Mesenchymal stem cell (in vitro differentiated cells and primary cell): ENCODE data around the gene SYNJ2. TPM values are rescaled to one million over a fixed set of nuclear protein-coding genes. Genes with fewer than 3 reads are reported as not detected.

Experiments used
- DNase-seq: peaks from one replicate; pipeline ENCODE4 v3.0.0-alpha.2; 2013
- H2AFZ ChIP-seq: one replicate; pipeline ENCODE4 v1.6.1; 2013; ENCODE audit warnings: low read depth, mild to moderate bottlenecking, control low read depth, inconsistent platforms, low read length, moderate library complexity
- H2AK5ac ChIP-seq: 2 replicates; pipeline ENCODE4 v1.6.1; 2013; ENCODE audit warnings: low read length, moderate library complexity, mild to moderate bottlenecking, inconsistent platforms; ENCODE audit not compliant: severe bottlenecking
- H2BK120ac ChIP-seq: one replicate; pipeline ENCODE4 v1.6.1; 2013; ENCODE audit warnings: low read depth, mild to moderate bottlenecking, inconsistent platforms, low read length, moderate library complexity
- H2BK12ac ChIP-seq, 2 experiments: one replicate each; pipeline ENCODE4 v1.6.1; 2013; ENCODE audit warnings: inconsistent platforms in 2 of 2, low read length in 2 of 2, mild to moderate bottlenecking in 2 of 2, moderate library complexity in 2 of 2, control low read depth in 1 of 2
- H2BK15ac ChIP-seq: one replicate; pipeline ENCODE4 v1.6.1; 2013; ENCODE audit warnings: mild to moderate bottlenecking, low read depth, inconsistent platforms; ENCODE audit not compliant: poor library complexity, severe bottlenecking
- H2BK5ac ChIP-seq: 2 replicates; pipeline ENCODE4 v1.6.1; 2013; ENCODE audit warnings: low read depth, mild to moderate bottlenecking, low read length, control low read depth, inconsistent platforms; ENCODE audit not compliant: poor library complexity, severe bottlenecking
- H3K14ac ChIP-seq, 2 experiments: one replicate each; pipeline ENCODE4 v1.6.1; 2013; ENCODE audit warnings: inconsistent platforms in 2 of 2, low read length in 2 of 2, control low read depth in 1 of 2, mild to moderate bottlenecking in 1 of 2, moderate library complexity in 1 of 2
- H3K18ac ChIP-seq, 2 experiments: one replicate each; pipeline ENCODE4 v1.6.1; 2013; ENCODE audit warnings: inconsistent platforms in 2 of 2, low read length in 2 of 2, control low read depth in 1 of 2, low read depth in 1 of 2, mild to moderate bottlenecking in 1 of 2
- H3K23ac ChIP-seq, 2 experiments: one replicate each; pipeline ENCODE4 v1.6.1; 2013; ENCODE audit warnings: inconsistent platforms in 2 of 2, low read length in 2 of 2, mild to moderate bottlenecking in 2 of 2, moderate library complexity in 2 of 2, control low read depth in 1 of 2
- H3K27ac ChIP-seq: 2 replicates; pipeline ENCODE4 v1.5.1; 2013; ENCODE audit warnings: mild to moderate bottlenecking, moderate library complexity, low read length, control low read depth, inconsistent platforms; ENCODE audit not compliant: poor library complexity, severe bottlenecking
- H3K27me3 ChIP-seq, 2 experiments: 2 replicates each; pipeline versions ENCODE4 v1.6.1 to v1.7.0; 2013; ENCODE audit warnings: low read length in 2 of 2, mild to moderate bottlenecking in 2 of 2, moderate library complexity in 2 of 2, control low read depth in 1 of 2, inconsistent platforms in 1 of 2; ENCODE audit not compliant: control insufficient read depth in 1 of 2, insufficient read depth in 1 of 2
- H3K36me3 ChIP-seq, 2 experiments: 2 replicates each; pipeline versions ENCODE4 v1.6.1 to v1.7.0; 2013; ENCODE audit warnings: low read length in 2 of 2, control low read depth in 1 of 2, inconsistent platforms in 1 of 2, low read depth in 1 of 2, mild to moderate bottlenecking in 1 of 2; ENCODE audit not compliant: insufficient read depth in 2 of 2, control insufficient read depth in 1 of 2
- H3K4ac ChIP-seq, 2 experiments: one replicate each; pipeline ENCODE4 v1.6.1; 2013; ENCODE audit warnings: inconsistent platforms in 2 of 2, low read length in 2 of 2, mild to moderate bottlenecking in 2 of 2, moderate library complexity in 2 of 2, control low read depth in 1 of 2, low read depth in 1 of 2
- H3K4me1 ChIP-seq: 2 replicates; pipeline ENCODE4 v1.6.1; 2013; ENCODE audit warnings: low read depth, low read length, control low read depth; ENCODE audit not compliant: control insufficient read depth, insufficient read depth
- H3K4me2 ChIP-seq: 2 replicates; pipeline ENCODE4 v1.6.1; 2013; ENCODE audit warnings: low read length, mild to moderate bottlenecking, inconsistent platforms; ENCODE audit not compliant: poor library complexity, severe bottlenecking
- H3K4me3 ChIP-seq, 2 experiments: 2 replicates each; pipeline versions ENCODE4 v1.5.1 to v1.7.0; 2013; ENCODE audit warnings: low read length in 2 of 2, mild to moderate bottlenecking in 2 of 2, control low read depth in 1 of 2, low read depth in 1 of 2; ENCODE audit not compliant: insufficient read depth in 1 of 2
- H3K79me1 ChIP-seq: replicated peaks from 2 replicates; pipeline ENCODE4 v1.6.1; 2013; ENCODE audit warnings: mild to moderate bottlenecking, control low read depth, low read length, inconsistent platforms; ENCODE audit not compliant: poor library complexity, severe bottlenecking
- H3K9ac ChIP-seq: 2 replicates; pipeline ENCODE4 v1.7.0; 2013; ENCODE audit warnings: mild to moderate bottlenecking, low read length, moderate library complexity
- H3K9me3 ChIP-seq: 2 replicates; pipeline ENCODE4 v1.7.0; 2013; ENCODE audit warnings: mild to moderate bottlenecking, low read length; ENCODE audit not compliant: control insufficient read depth
- H4K8ac ChIP-seq: one replicate; pipeline ENCODE4 v1.6.1; 2013; ENCODE audit warnings: inconsistent platforms, mild to moderate bottlenecking, low read length, moderate library complexity
- H4K91ac ChIP-seq: one replicate; pipeline ENCODE4 v1.6.1; 2013; ENCODE audit warnings: mild to moderate bottlenecking, low read length, inconsistent platforms
- WGBS: methylation state at CpG from one replicate; pipeline ENCODE4 v1.1.7; 2013; ENCODE audit warnings: mixed read lengths; 5-methylcytosine and 5-hydroxymethylcytosine counted together
- polyA plus RNA-seq, 2 experiments: library from polyadenylated mRNA; stranded (reverse); fragments of 200-250 nt; gene quantifications; one replicate each; pipeline ENCODE4 v1.2.3, GENCODE V29; 2013

The SYNJ2 gene
- 14.0 TPM for polyA plus RNA-seq (2013, experiment 1 of 2)
- 12.9 TPM for polyA plus RNA-seq (2013, experiment 2 of 2)

DNA sequence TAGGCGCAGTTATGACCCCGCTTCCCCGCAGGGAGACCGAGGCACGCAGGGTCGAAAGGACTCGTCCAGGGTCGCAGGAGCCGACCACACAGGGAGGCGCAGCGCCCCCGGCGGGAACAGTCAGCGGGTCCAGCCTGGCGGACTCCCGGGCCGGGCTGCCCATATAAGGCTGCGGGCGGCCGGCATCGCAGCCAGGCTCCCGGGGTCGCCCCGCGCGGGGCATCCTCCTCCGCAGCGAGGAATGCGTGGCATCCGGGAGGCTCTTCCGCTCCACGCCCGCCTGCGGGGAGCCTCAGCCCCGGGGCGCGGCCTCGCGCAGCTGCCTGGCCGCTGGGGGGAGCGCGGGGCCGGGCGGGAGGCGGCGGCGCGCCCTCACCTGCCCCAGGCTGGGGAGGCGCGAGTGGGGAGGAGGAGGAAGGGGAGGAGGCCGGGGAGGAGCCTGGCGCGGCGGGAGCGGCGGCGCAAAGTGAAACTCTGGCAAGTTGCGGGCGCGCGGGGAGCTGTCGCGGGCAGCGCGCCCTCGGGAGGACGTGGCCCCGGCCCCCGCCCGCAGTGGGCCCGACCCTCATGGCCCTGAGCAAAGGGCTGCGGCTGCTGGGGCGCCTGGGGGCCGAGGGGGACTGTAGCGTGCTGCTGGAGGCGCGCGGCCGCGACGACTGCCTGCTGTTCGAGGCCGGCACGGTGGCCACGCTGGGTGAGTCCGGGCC lies at the start of gene SYNJ2:
SYNJ2 (plus strand) TSS at position 469 of the 707 bp plus-strand sequence; CDS start at position 568, 99 bp downstream.
- peak within 1 kb of the TSS; percentile 66 for H2BK15ac ChIP-seq
- H3K4me1 ChIP-seq, result peaks cover 28% of the 10 kb centered on the region
- H4K8ac ChIP-seq, result peak within 1 kb of the TSS; percentile 87
- peak within 1 kb of the TSS; percentile 95 for H2BK120ac ChIP-seq
- peak within 1 kb of the TSS; percentile 24 to 100 for H3K23ac ChIP-seq
- peak within 1 kb of the TSS in 1 of 2 experiments; percentile 99 for H3K14ac ChIP-seq
- WGBS, result under 1% methylated on average over 77 of the region's 86 CpGs
- peak within 1 kb of the TSS; percentile 44 to 99 for H2BK12ac ChIP-seq
- H3K18ac ChIP-seq, result peak within 1 kb of the TSS; percentile 97 to 100
- H3K4me2 ChIP-seq, result peak within 1 kb of the TSS; percentile 82
- peak within 1 kb of the TSS; percentile 53 for H3K27ac ChIP-seq
- H3K4ac ChIP-seq, result peak within 1 kb of the TSS; percentile 82 to 90
- H3K4me3 ChIP-seq, result peak within 1 kb of the TSS; percentile 91 to 96
- no peaks in the 10 kb centered on the region for H3K9me3 ChIP-seq
- peak within 1 kb of the TSS; percentile 83 for H4K91ac ChIP-seq
- peak within 1 kb of the TSS; percentile 63 for H2BK5ac ChIP-seq
- H2AK5ac ChIP-seq, result peak within 1 kb of the TSS; percentile 98
- peak within 1 kb of the TSS; percentile 46 for H2AFZ ChIP-seq
- H3K79me1 ChIP-seq, result no peaks in the 10 kb centered on the region
- DNase-seq, result peak; percentile 82
- H3K36me3 ChIP-seq, result peaks cover 0 to 4% of the 10 kb centered on the region in 2 experiments
- H3K27me3 ChIP-seq, result no peaks in the 10 kb centered on the region
- H3K9ac ChIP-seq, result peak within 1 kb of the TSS; percentile 88

DNA sequence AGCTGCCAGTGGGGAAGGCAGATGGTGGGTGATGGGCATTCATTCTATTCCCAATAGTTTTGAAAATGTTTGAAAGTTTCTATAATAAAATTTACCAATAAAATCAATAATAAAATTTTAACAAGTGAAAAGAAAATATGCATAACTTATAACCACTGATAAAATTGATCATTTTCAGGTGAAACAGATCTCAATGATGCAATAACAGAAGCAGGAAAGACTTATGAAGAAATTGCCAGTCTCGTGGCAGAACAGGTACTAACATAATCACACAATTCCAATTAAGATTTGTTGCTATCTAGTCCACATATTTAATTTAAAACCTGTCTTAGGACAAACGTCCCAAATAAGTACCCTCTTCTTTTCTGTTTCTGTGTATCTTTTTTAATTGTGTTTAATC lies 45.9 kb upstream of the SYNJ2 start:
- H3K4ac ChIP-seq, result no peak overlapping the region
- no peak overlapping the region for H2AK5ac ChIP-seq
- peaks cover 34 to 100% of the 10 kb centered on the region in 2 experiments for H3K36me3 ChIP-seq
- H3K4me1 ChIP-seq, result peaks cover 5% of the 10 kb centered on the region
- WGBS, result 100% methylated on average over 1 of the region's 2 CpGs
- no peak overlapping the region for H3K4me2 ChIP-seq
- H3K9me3 ChIP-seq, result no peaks in the 10 kb centered on the region
- no peak for DNase-seq
- no peak overlapping the region for H2BK12ac ChIP-seq
- H4K91ac ChIP-seq, result no peak overlapping the region
- no peak overlapping the region for H2BK5ac ChIP-seq
- no peak overlapping the region for H3K27ac ChIP-seq
- H2BK15ac ChIP-seq, result no peak overlapping the region
- no peak overlapping the region for H3K14ac ChIP-seq
- H3K23ac ChIP-seq, result no peak overlapping the region
- no peak overlapping the region for H3K4me3 ChIP-seq
- H3K27me3 ChIP-seq, result no peaks in the 10 kb centered on the region
- H4K8ac ChIP-seq, result no peak overlapping the region
- H2AFZ ChIP-seq, result no peak overlapping the region
- peaks cover 12% of the 10 kb centered on the region for H3K79me1 ChIP-seq
- no peak overlapping the region for H3K9ac ChIP-seq
- no peak overlapping the region for H2BK120ac ChIP-seq
- no peak overlapping the region for H3K18ac ChIP-seq

- no peak for DNase-seq
- H3K4me3 ChIP-seq, result no peak overlapping the region
- no peaks in the 10 kb centered on the region for H3K27me3 ChIP-seq
- H3K23ac ChIP-seq, result no peak overlapping the region
- no peak overlapping the region for H4K91ac ChIP-seq
- H4K8ac ChIP-seq, result no peak overlapping the region
- H3K36me3 ChIP-seq, result peaks cover 43 to 100% of the 10 kb centered on the region in 2 experiments
- H3K9me3 ChIP-seq, result no peaks in the 10 kb centered on the region
- no peak overlapping the region for H2BK15ac ChIP-seq
- H3K4ac ChIP-seq, result no peak overlapping the region
- no peak overlapping the region for H2BK12ac ChIP-seq
- peaks cover 9% of the 10 kb centered on the region for H3K79me1 ChIP-seq
- H3K4me1 ChIP-seq, result peaks cover 5% of the 10 kb centered on the region
- H2BK5ac ChIP-seq, result no peak overlapping the region
- H3K14ac ChIP-seq, result no peak overlapping the region
- WGBS, result 100% methylated on average over 2 of the region's 3 CpGs
- no peak overlapping the region for H2BK120ac ChIP-seq
- no peak overlapping the region for H3K18ac ChIP-seq
- H3K9ac ChIP-seq, result no peak overlapping the region
- H3K4me2 ChIP-seq, result no peak overlapping the region
- H3K27ac ChIP-seq, result no peak overlapping the region
- H2AK5ac ChIP-seq, result no peak overlapping the region
- H2AFZ ChIP-seq, result no peak overlapping the region
Observed at GRCh38 chr6:157937318-157937717, 44.3 kb upstream of the SYNJ2 start.

- Histone ChIP-seq H3K9me3 (no peaks in the 10 kb centered on the region), H2AFZ (no peak overlapping the region), H3K4me2 (no peak overlapping the region), H3K9ac (no peak overlapping the region), H2BK5ac (no peak overlapping the region), H3K23ac (no peak overlapping the region), H3K14ac (no peak overlapping the region), H3K18ac (no peak overlapping the region), H4K91ac (no peak overlapping the region), H2AK5ac (no peak overlapping the region), H4K8ac (no peak overlapping the region), H2BK12ac (no peak overlapping the region), H2BK15ac (no peak overlapping the region), H3K4me1 (peaks cover 5% of the 10 kb centered on the region), H2BK120ac (no peak overlapping the region), H3K4ac (no peak overlapping the region), H3K27me3 (no peaks in the 10 kb centered on the region), H3K36me3 (peaks cover 43 to 100% of the 10 kb centered on the region in 2 experiments), H3K4me3 (no peak overlapping the region), H3K27ac (no peak overlapping the region), H3K79me1 (peaks cover 9% of the 10 kb centered on the region)
- no peak for DNase-seq
- WGBS, result 97% methylated on average over 4 of the region's 6 CpGs
Observed at GRCh38 chr6:157937916-157938315, 43.7 kb upstream of the SYNJ2 start.
